Right atrium auricular region (tissue), 2 donors: ENCODE measurements around the gene CCR5AS. TPM values are rescaled to one million over a fixed set of nuclear protein-coding genes. Genes with fewer than 3 reads are reported as not detected.

Source experiments
- DNase-seq: peaks from one replicate; pipeline ENCODE4 v3.0.0-alpha.2; 2019; ENCODE audit warnings: low spot score
- H3K27ac ChIP-seq, 2 donors: fragments of 200-600 bp; sonication (generic); 1 replicate in 1 of 2; 2 replicates in 1 of 2; pipeline ENCODE4 v1.5.1; 2016 to 2019
- H3K27me3 ChIP-seq, 2 donors: fragments of 200-600 bp; sonication (generic); one replicate each; pipeline versions ENCODE4 v1.5.1 to v1.6.0; 2017 to 2019
- H3K36me3 ChIP-seq: fragments of 200-600 bp; sonication (generic); one replicate; pipeline ENCODE4 v1.5.1; 2016
- H3K4me1 ChIP-seq, 2 donors: fragments of 200-600 bp; sonication (generic); one replicate each; pipeline versions ENCODE4 v1.5.1 to v1.6.0; 2017 to 2019
- H3K4me3 ChIP-seq, 2 donors: fragments of 200-600 bp; sonication (generic); 1 replicate in 1 of 2; 2 replicates in 1 of 2; pipeline ENCODE4 v1.5.1; 2017 to 2019; ENCODE audit warnings: mild to moderate bottlenecking in 1 of 2, moderate library complexity in 1 of 2
- H3K9me3 ChIP-seq, 2 donors: fragments of 200-600 bp; sonication (generic); one replicate each; pipeline ENCODE4 v1.5.1; 2019
- CTCF ChIP-seq, 2 donors: fragments of 200-600 bp; sonication (generic); IDR thresholded peaks; one replicate each; pipeline ENCODE4 v1.5.1; 2019; ENCODE audit warnings: antibody characterized with exemption in 2 of 2
- total RNA-seq, 2 donors: library from RNA; depleted of rRNA; stranded (reverse); fragments of >200 nt; gene quantifications; one replicate each; pipeline ENCODE4 v1.1.0, GENCODE V29; 2016

CCR5AS gene

DNA sequence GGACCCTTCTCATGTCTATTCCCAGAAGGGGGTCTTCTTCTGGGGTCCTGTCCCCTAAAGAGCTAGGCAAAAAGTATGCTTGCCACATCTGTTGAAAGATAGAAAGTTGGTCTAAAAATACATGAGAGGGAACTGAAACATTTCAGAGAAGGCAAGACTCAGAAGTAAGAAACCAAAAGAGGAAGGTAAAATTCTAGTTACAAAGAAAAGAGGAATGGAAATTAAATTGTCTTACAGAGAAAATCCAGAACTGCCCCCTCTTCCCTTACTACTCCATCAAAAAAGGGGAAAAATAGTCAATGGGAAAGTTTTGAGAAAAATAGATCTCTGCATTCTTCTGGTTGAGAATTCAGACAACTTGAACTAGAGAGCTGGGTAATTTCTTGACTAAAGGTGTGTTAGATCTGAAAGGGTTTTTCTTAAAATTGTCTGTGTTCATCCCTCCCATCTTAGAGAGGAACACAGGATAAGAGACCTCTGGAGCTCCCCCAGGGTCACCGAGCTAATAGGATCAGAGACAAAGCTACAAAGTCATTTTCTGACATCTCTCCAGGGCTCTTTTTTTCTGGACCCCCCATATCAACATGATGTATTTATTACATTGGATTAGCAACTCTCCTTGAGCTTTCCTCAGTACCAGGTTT, 85.3 kb downstream of the CCR5AS start:
- H3K4me1 ChIP-seq, result no peaks in the 10 kb centered on the region
- H3K27me3 ChIP-seq, result no peaks in the 10 kb centered on the region
- H3K36me3 ChIP-seq, result no peaks in the 10 kb centered on the region
- no peak overlapping the region for H3K27ac ChIP-seq
- TF ChIP-seq CTCF (IDR thresholded peaks at IDR 0.05), result no peak
- no peak overlapping the region for H3K4me3 ChIP-seq
- no peak for DNase-seq
- H3K9me3 ChIP-seq, result no peaks in the 10 kb centered on the region

- H3K36me3 ChIP-seq, result no peaks in the 10 kb centered on the region
- DNase-seq, result no peak
- no peak for TF ChIP-seq CTCF (IDR thresholded peaks at IDR 0.05)
- no peaks in the 10 kb centered on the region for H3K4me1 ChIP-seq
- no peak overlapping the region for H3K27ac ChIP-seq
- H3K27me3 ChIP-seq, result no peaks in the 10 kb centered on the region
- no peak overlapping the region for H3K4me3 ChIP-seq
- no peaks in the 10 kb centered on the region for H3K9me3 ChIP-seq
Observed at GRCh38 chr3:46318207-46318927, 88.5 kb downstream of the CCR5AS start.

- no peak overlapping the region for H3K27ac ChIP-seq
- H3K9me3 ChIP-seq, result no peaks in the 10 kb centered on the region
- H3K27me3 ChIP-seq, result no peaks in the 10 kb centered on the region
- no peak overlapping the region for H3K4me3 ChIP-seq
- H3K36me3 ChIP-seq, result no peaks in the 10 kb centered on the region
- TF ChIP-seq CTCF (IDR thresholded peaks at IDR 0.05), result no peak
- H3K4me1 ChIP-seq, result no peaks in the 10 kb centered on the region
- no peak for DNase-seq
Observed at GRCh38 chr3:46316206-46316605, 90.7 kb downstream of the CCR5AS start.

DNA sequence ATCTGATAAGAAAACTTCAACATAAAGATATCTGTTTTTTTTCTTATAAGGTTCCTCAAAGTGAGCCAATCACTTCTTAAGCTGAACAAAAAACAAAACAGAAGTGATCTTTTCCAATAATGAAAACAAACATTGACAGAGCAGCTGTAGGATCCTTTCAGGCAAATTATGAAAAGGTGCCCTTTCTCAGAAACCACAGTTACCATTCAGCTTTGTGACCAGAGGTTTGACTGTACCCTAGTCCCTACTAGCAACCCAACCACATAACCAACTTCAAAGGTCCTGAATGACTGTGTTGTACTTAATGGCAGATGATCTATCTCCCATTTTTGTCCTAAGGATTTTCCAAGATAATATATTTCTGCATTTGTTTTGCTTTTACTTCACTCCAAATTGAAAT, 92.3 kb downstream of the CCR5AS start:
- no peak for TF ChIP-seq CTCF (IDR thresholded peaks at IDR 0.05)
- no peak overlapping the region for H3K4me3 ChIP-seq
- no peaks in the 10 kb centered on the region for H3K36me3 ChIP-seq
- no peaks in the 10 kb centered on the region for H3K27me3 ChIP-seq
- no peak for DNase-seq
- no peaks in the 10 kb centered on the region for H3K4me1 ChIP-seq
- no peak overlapping the region for H3K27ac ChIP-seq
- no peaks in the 10 kb centered on the region for H3K9me3 ChIP-seq

Other genes with a start within 250 kb of the CCR5AS start
- 1 to 10 TPM; 1.2 to 8.9 TPM for gene CCR1, start 198.8 kb downstream of the CCR5AS start, total RNA-seq
- not detected for gene CCR3, start 164.6 kb downstream of the CCR5AS start, total RNA-seq
- 1 to 10 TPM in 1 of 2 donors, under 1 TPM in 1; 0.33 to 2.1 TPM for gene CCR2, start 53.0 kb downstream of the CCR5AS start, total RNA-seq
- 1 to 10 TPM in 1 of 2 donors, not detected in 1; 1.1 TPM for gene CCR5, start 36.1 kb downstream of the CCR5AS start, total RNA-seq
- gene CCRL2, start 193 bp upstream of the CCR5AS start, total RNA-seq, result 1 to 10 TPM in 1 of 2 donors, under 1 TPM in 1; 0.89 to 4.2 TPM
- gene LTF, start 57.8 kb upstream of the CCR5AS start, total RNA-seq, result 1 to 10 TPM in 1 of 2 donors, under 1 TPM in 1; 0.51 to 1.8 TPM
- gene RTP3, start 90.9 kb upstream of the CCR5AS start, total RNA-seq, result not detected
- gene LRRC2, start 159.2 kb upstream of the CCR5AS start, total RNA-seq, result 10 to 100 TPM in 1 of 2 donors, 1 to 10 TPM in 1; 7.0 to 29.7 TPM
- not detected for gene FAM240A, start 205.5 kb upstream of the CCR5AS start, total RNA-seq